Measurements from ENCODE around the gene CCDC187. TPM values are rescaled to one million over a fixed set of nuclear protein-coding genes. Genes with fewer than 3 reads are reported as not detected.
"Not testable (repeated sequence)": the region's sequence is repeated elsewhere in the genome, so short reads cannot be mapped to it uniquely, and the experiment has no call there.

CCDC187 gene
- total and polyA plus RNA-seq, 2 of the 13 experiments (the other 11 are each of a cell fraction or from before 2014, with no cell fraction given) = 0.03 to 0.13 TPM

GRCh38 chr9:136351868-136352267 is 48.0 kb upstream of the CCDC187 start:
- H3K27me3 ChIP-seq (ENCODE audit: control insufficient read depth in 1 of 2, insufficient read depth in 2 of 2, low read length in 2 of 2); DNase-seq (ENCODE audit: low spot score); H3K36me3 ChIP-seq (replicated peaks in 1 of 2; ENCODE audit: control insufficient read depth in 1 of 2, insufficient read depth in 2 of 2, low read length in 2 of 2); ATAC-seq; H3K79me2 ChIP-seq (ENCODE audit: insufficient read depth, low read length); H3K4me3 ChIP-seq (replicated peaks in 1 of 3; ENCODE audit: insufficient read depth in 1 of 3, low read depth in 2 of 3, low read length in 3 of 3); H2AFZ ChIP-seq (ENCODE audit: low read length); FAIRE-seq; H3K27ac ChIP-seq (ENCODE audit: extremely low read length, insufficient read depth, low read length); in situ Hi-C loops (cut with HindIII; ENCODE audit: extremely low pct_ligation_motif_present, low pct_unique_long_range_greater_than_20kb); intact Hi-C loops (cut with micrococcal nuclease; ENCODE audit: unreplicated experiment); H3K9ac ChIP-seq (ENCODE audit: insufficient read depth, low read depth, low read length); H3K9me3 ChIP-seq (ENCODE audit: low read length); CTCF ChIA-PET (ENCODE audit: low intra/inter-chr PET ratio, low total read pairs); BruUV-seq (replicated peaks); H3K4me2 ChIP-seq (ENCODE audit: low read depth, low read length); H4K20me1 ChIP-seq (ENCODE audit: insufficient read depth, low read length): not testable (repeated sequence)
- POLR2A ChIA-PET = interaction anchor here (1.5 kb wide), 1 partner anchor 11 kb away, joined by 8 read pairs; the partner anchor contains the start of gene DNLZ
- 40% methylated on average over 3 of the region's 24 CpGs for whole genome bisulfite sequencing (ENCODE audit: low lambda C conversion rate)
- H3K4me1 ChIP-seq (ENCODE audit: insufficient read depth, low read length) = peaks cover 45% of the 10 kb centered on the region

GRCh38 chr9:136351252-136351800 is 47.4 kb upstream of the CCDC187 start:
- Histone ChIP-seq H3K79me2 (ENCODE audit: insufficient read depth, low read length) (no peaks in the 10 kb centered on the region), H3K27ac (ENCODE audit: extremely low read length, insufficient read depth, low read length) (no peak overlapping the region), H3K4me2 (ENCODE audit: low read depth, low read length) (no peak overlapping the region), H3K4me3 (replicated peaks in 1 of 3; ENCODE audit: insufficient read depth in 1 of 3, low read depth in 2 of 3, low read length in 3 of 3) (no peak overlapping the region), H3K36me3 (replicated peaks in 1 of 2; ENCODE audit: control insufficient read depth in 1 of 2, insufficient read depth in 2 of 2, low read length in 2 of 2) (no peaks in the 10 kb centered on the region), H3K9me3 (ENCODE audit: low read length) (no peaks in the 10 kb centered on the region), H3K4me1 (ENCODE audit: insufficient read depth, low read length) (peaks cover 45% of the 10 kb centered on the region), H3K9ac (ENCODE audit: insufficient read depth, low read depth, low read length) (no peak overlapping the region), H3K27me3 (ENCODE audit: control insufficient read depth in 1 of 2, insufficient read depth in 2 of 2, low read length in 2 of 2) (peaks cover 0 to 9% of the 10 kb centered on the region in 2 experiments; a peak in 2 of 5 replicates), H2AFZ (ENCODE audit: low read length) (no peak overlapping the region), H4K20me1 (ENCODE audit: insufficient read depth, low read length) (no peaks in the 10 kb centered on the region)
- BruUV-seq (replicated peaks) = no TSS peak
- 60% methylated on average over 3 of the region's 11 CpGs for WGBS (ENCODE audit: low lambda C conversion rate)
- TF ChIP-seq TRIM22 (IDR thresholded peaks at IDR 0.05) = no peak
- intact Hi-C loops (cut with micrococcal nuclease; ENCODE audit: unreplicated experiment) (no loop called here), in situ Hi-C loops (cut with HindIII; ENCODE audit: extremely low pct_ligation_motif_present, low pct_unique_long_range_greater_than_20kb) (no loop called here)
- POLR2A ChIA-PET = interaction anchor here (1.5 kb wide), 1 partner anchor 12 kb away, joined by 8 read pairs; the partner anchor contains the start of gene DNLZ
- no peak for ATAC-seq
- CTCF ChIA-PET (ENCODE audit: low intra/inter-chr PET ratio, low total read pairs) = no interaction called here
- no peak for FAIRE-seq
- no peak for DNase-seq (ENCODE audit: low spot score)
